GM18909 (cell line): ENCODE data around the gene LPO.

Experiments used
- ATAC-seq: cut with Tn5 transposase; IDR thresholded peaks from one replicate; pipeline ENCODE4 v1.9.1; 2021; ENCODE audit warnings: mild to moderate bottlenecking; ENCODE audit not compliant: unreplicated experiment, poor library complexity

The LPO gene

DNA sequence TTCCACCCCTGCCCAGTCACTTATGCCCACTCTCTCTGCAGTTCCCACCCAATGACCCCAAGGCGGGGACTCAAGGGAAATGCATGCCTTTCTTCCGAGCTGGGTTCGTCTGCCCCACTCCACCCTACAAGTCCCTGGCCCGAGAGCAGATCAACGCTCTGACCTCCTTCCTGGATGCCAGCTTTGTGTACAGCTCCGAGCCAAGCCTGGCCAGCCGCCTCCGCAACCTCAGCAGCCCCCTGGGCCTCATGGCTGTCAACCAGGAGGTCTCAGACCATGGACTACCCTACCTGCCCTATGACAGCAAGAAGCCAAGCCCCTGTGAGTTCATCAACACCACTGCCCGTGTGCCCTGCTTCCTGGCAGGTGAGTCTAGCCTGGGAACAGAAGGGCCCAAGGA is 13.8 kb downstream of the LPO start:
- no peak for ATAC-seq

GRCh38 chr17:58253082-58253481 is 14.7 kb downstream of the LPO start:
- no peak for ATAC-seq

- ATAC-seq: no peak
Observed at GRCh38 chr17:58254803-58255202, 16.4 kb downstream of the LPO start.

DNA sequence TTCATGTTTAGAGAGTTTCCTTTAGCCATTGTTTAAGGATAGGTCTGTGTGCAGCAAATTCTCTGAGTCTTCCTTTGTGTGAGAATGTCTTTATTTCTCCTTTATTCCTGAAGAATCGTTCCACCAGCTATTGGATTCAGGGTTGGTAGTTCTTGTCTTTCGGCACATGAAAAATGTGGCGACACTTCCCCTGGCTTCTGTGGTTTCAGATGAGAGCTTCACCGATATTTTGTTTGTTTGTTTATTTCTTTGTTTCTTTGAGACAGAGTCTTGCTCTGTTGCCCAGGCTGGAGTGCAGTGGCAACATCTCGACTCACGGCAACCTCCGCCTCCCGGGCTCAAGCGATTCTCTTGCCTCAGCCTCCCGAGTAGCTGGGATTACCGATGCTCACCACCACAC is 23.8 kb downstream of the LPO start:
- no peak for ATAC-seq

GRCh38 chr17:58263773-58264172 is 25.4 kb downstream of the LPO start:
- ATAC-seq: no peak

GRCh38 chr17:58264407-58265103 is 26.2 kb downstream of the LPO start:
- no peak for ATAC-seq

- ATAC-seq: no peak
Observed at GRCh38 chr17:58265271-58265670, 26.9 kb downstream of the LPO start.

DNA sequence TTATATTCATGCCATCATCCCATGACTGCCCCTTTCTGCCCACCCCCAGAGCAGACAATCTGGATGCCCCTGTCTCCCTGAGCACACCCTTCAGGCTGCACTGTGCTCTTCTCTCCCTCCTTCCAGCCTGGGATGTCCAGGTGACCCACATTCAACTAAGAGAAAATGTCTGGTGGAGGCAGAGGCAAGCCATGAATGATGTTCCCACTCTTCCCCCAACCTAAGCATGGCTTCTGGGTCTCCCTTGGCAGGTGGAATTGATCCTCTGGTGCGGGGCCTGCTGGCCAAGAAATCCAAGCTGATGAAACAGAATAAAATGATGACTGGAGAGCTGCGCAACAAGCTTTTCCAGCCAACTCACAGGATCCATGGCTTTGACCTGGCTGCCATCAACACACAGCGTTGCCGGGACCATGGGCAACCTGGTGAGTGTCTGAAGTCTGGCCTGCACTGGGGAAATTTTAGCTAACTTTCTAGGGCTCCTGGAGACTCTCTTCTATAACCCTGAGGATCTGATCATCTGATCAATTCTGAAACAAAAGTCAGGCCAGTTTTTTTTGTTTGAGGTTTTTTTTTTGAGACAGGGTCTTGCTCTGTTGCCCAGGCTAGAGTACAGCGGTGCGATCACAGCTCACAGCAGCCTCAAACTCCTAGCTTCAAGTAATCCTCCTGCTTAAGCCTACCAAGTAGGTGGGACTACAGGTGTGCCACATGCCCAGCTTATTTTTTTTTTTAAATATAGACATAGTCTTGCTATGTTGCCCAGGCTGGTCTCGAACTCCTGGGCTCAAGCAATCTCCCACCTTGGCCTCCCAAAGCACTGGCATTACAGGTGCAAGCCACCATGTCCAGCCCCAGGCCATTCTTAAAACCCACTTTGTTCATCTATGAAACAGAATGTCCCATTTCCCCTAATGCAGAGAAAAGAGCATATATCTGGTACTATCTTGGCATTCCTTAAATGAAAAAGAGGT is 27.8 kb downstream of the LPO start:
- ATAC-seq: no peak

- no peak for ATAC-seq
Observed at GRCh38 chr17:58267347-58268324, 29.3 kb downstream of the LPO start.

- ATAC-seq: no peak
Observed at GRCh38 chr17:58268326-58268725, 29.9 kb downstream of the LPO start.

GRCh38 chr17:58268774-58269556 is 30.6 kb downstream of the LPO start:
- no peak for ATAC-seq

- no peak for ATAC-seq
Observed at GRCh38 chr17:58269557-58270291, 31.3 kb downstream of the LPO start.

GRCh38 chr17:58270476-58271215 is 32.3 kb downstream of the LPO start:
- ATAC-seq: no peak

- no peak for ATAC-seq
Observed at GRCh38 chr17:58271216-58271931, 33.0 kb downstream of the LPO start.

GRCh38 chr17:58272367-58273280 is 34.2 kb downstream of the LPO start:
- no peak for ATAC-seq

- ATAC-seq: no peak
Observed at GRCh38 chr17:58273453-58274104, 35.2 kb downstream of the LPO start.
